Liver (tissue), 3 donors: ENCODE results near the gene DBP.

Source experiments
- RAD21 ChIP-seq, 2 donors: IDR thresholded peaks; 2 replicates each; pipeline ENCODE4 v1.6.1; 2016; ENCODE audit warnings: antibody characterized with exemption in 2 of 2, mild to moderate bottlenecking in 2 of 2
- SP1 ChIP-seq: IDR thresholded peaks from 2 replicates; pipeline ENCODE4 v1.6.1; 2018; ENCODE audit warnings: antibody characterized with exemption, mild to moderate bottlenecking
- YY1 ChIP-seq: IDR thresholded peaks from 2 replicates; pipeline ENCODE4 v1.6.1; 2016; ENCODE audit warnings: antibody characterized with exemption, mild to moderate bottlenecking
- TF ChIP-seq, protein P1 (sequence below): fragments of 150-350 bp; IDR thresholded peaks from 2 replicates; pipeline ENCODE4 v1.5.1; 2017; ENCODE audit warnings: improper control_type of control experiment, low read depth, low read length; ENCODE audit not compliant: missing input control
- TF ChIP-seq, protein P2 (sequence below): IDR thresholded peaks from 2 replicates; pipeline ENCODE4 v1.6.1; 2016; ENCODE audit warnings: antibody characterized with exemption
- donor health status: healthy.
- donor health status: healthy.

DNA sequence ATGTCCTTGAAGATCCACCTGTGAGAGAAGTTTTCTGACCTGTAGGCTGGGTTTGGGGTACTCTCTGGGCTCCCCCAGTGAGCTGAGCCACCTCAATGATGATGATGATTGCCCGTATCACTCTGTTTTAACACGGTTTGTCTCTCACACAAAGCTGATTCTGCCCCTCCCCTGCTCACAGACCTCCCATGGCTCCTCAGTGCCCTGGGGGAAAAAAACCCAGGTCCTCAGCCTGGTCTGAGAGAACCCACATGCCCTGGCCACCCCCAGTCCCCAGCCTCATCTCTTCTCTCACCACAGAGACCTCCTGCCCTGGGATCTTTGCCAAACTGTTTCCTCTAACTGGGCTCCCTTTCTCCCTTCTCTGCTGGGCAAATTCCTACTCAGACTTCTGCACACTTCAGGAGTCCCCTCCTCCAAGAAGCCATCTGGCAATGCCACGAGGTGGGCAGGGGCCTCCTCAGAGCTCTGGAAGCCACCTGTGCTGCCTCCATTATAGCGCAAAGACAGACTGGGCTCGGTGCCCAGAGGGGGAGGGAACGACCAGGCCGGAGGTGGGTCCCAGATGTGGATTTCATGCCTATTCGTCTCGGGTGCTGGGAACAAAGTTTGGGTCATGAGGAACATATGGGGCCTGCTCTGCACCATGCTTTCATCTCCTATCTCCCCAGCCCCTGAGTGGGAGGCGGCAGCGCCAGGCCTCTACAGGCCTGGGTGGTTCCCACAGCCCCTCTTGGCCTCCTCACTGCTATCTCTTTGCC is 17.3 kb upstream of the DBP start:
- TF ChIP-seq, protein P1, sequence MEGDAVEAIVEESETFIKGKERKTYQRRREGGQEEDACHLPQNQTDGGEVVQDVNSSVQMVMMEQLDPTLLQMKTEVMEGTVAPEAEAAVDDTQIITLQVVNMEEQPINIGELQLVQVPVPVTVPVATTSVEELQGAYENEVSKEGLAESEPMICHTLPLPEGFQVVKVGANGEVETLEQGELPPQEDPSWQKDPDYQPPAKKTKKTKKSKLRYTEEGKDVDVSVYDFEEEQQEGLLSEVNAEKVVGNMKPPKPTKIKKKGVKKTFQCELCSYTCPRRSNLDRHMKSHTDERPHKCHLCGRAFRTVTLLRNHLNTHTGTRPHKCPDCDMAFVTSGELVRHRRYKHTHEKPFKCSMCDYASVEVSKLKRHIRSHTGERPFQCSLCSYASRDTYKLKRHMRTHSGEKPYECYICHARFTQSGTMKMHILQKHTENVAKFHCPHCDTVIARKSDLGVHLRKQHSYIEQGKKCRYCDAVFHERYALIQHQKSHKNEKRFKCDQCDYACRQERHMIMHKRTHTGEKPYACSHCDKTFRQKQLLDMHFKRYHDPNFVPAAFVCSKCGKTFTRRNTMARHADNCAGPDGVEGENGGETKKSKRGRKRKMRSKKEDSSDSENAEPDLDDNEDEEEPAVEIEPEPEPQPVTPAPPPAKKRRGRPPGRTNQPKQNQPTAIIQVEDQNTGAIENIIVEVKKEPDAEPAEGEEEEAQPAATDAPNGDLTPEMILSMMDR = no peak
- TF ChIP-seq, protein P2, sequence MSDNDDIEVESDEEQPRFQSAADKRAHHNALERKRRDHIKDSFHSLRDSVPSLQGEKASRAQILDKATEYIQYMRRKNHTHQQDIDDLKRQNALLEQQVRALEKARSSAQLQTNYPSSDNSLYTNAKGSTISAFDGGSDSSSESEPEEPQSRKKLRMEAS = no peak
- TF ChIP-seq SP1 (no peak), YY1 (no peak), RAD21 (IDR thresholded peaks at IDR 0.05) (no peak)
